GM19438 (cell line): ENCODE data around the gene RIMKLB.
"Not testable (repeated sequence)": the region's sequence is repeated elsewhere in the genome, so short reads cannot be mapped to it uniquely, and the experiment has no call there.

Experiments used
- ATAC-seq: cut with Tn5 transposase; IDR thresholded peaks from one replicate; pipeline ENCODE4 v1.9.1; 2021; ENCODE audit warnings: low read depth; ENCODE audit not compliant: unreplicated experiment

RIMKLB gene

DNA sequence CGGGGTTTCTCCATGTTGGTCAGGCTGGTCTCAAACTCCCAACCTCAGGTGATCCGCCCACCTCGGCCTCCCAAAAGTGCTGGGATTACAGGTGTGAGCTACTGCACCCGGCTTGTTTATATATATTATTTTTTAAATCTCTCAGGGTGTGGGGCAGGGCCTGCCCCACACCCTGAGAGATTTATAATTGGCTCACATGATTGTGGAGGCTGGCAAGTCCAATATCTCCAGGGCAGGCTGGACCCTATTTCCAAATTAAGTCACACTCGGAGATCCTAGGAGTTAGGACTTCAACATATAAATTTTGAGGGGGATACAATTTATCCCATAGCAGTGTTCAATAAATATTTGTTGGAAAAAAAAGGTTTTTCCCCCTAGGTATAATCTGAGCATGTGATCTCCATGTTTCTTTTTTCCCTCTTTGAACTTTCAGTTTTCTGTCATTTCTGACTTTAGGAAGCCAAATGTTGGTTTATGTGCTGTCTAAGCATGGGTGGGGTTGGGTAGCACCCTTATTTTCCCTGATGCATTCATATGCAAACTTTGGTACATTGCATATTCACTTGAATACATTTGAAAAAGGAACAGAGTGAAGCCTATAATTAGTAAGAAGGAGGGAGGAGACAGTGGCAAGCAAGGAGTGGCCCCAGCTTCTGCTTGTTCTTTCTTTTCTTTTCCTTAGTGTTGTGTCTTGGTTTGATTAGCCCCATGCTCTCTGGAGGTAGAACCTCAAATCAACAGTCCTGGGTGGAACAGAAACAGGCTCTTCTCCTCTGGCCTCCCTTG is 116.0 kb downstream of the RIMKLB start:
- ATAC-seq = no peak

DNA sequence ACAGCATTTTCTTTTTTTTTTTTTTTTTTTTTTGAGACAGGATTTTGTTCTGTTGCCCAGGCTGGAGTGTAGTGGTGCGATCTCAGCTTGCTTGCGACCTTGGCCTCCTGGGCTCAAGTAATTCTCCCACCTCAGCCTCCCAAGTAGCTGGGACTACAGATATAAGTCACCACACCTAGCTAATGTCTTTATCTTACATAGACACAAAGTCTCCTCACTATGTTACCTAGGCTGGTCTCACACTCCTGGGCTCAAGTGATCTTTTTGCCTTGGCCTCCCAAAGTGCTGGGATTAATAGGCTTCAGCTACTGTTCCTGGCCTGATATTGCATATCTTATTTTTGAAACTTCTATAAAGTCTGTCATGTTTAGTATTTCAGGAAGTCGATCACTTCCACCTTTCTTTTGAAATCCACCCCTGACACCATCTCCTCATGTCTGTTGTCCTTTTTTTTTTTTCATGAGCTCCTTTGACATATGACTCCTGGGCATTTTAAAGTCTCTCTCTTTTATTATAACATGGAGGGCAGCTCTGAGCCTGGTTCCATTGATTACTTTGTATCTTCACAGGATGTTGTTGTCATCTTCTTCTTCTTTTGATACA is 118.8 kb downstream of the RIMKLB start:
- no peak for ATAC-seq

DNA sequence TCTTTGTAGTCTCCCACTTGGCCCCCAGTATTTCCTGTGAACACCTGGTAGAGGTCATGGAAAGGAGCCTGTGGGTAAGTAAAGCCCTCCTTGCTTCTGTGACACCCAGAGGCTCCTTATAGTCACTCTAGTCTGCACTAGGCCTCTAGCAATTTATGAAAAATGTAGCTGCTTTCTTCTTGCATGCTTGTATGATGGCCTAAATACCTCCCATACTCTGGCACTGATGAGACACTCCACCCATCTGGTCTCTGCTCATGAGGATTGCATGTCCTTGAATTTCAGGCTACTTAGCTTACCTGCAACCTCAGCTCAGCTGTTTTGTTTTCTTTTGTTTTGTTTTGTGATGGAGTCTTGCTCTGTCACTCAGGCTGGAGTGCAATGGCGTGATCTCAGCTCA is 120.1 kb downstream of the RIMKLB start:
- no peak for ATAC-seq

DNA sequence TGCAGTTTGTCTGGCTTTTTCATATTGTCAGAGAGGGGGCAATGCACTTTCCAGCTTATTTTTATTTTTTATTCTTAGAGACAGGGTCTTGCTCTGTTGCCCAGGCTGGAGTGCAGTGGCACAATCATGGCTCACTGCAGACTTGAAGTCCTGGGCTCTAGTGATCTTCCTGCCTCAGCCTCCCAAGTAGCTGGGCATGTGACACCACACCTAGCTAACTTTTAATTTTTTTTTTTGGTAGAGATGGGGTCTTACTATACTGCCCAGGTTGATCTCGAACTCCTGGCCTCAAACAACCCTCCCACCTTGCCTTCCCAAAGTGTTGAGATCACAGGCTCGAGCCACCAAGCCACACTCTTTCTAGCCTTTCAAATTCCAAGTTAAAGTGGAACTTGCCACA is 120.7 kb downstream of the RIMKLB start:
- no peak for ATAC-seq

DNA sequence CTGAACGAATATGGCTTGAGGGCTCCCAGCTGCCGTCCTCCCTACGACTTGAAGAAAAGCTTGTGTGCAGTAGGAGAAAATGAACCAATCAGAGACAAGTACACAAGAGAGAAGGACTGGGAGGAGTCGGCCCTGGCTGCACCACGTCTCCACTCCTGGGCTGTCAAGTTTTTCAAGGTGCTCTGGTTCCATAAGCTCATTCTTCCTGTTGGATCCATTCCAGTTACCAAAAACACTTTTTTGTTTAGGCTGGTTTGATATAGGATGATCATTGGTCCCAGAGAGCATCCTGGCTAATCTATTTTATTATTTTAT is 121.8 kb downstream of the RIMKLB start:
- no peak for ATAC-seq

DNA sequence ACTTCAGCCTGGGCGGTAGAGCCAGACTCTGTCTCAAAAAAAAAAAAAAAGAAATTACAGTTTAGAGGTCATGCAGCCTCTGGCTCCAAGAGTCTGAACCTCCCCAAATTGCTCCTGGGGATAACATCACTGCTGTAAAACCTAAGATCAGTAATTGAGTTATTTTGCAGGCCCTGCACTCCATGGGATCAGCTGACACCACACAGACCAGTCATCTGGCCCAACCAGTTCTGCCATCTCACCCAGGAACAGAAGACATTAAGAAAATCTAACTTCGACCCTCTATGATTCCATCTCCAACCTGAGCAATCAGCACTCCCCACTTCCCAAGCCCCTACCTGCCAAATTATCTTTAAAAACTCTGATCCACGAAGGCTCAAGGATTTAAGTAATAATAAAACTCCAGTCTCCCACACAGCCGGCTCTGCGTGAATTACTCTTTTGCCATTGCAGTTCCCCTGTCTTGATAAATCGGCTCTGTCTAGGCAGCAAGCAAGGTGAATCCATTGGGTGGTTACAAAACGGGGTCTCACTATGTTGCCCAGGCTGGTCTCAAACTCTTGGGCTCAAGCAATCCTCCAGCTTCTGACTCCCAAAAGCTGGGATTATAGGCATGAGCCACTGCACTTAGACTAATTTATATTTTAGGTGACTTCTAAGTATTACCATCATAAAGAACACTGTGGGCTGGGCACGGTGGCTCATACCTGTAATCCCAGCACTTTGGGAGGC is 123.1 kb downstream of the RIMKLB start:
- not testable (repeated sequence) for ATAC-seq

DNA sequence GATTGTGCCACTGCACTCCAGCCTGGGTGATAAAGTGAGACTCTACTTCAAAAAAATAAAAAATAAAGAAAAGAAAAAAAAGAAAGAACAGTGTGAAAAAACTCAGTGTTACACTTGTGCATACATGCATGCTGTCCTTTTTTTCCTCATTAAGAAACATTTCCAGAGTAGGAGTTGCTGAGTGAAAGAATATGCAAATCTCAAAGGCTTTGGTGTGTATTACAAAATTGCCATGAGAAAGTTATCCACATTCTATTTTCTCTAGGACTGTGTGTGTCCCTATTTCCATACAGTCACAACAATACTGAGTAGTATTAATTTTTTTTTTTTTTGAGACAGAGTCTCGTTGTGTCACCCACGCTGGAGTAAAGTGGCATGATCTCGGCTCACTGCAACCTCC is 123.8 kb downstream of the RIMKLB start:
- ATAC-seq = no peak

DNA sequence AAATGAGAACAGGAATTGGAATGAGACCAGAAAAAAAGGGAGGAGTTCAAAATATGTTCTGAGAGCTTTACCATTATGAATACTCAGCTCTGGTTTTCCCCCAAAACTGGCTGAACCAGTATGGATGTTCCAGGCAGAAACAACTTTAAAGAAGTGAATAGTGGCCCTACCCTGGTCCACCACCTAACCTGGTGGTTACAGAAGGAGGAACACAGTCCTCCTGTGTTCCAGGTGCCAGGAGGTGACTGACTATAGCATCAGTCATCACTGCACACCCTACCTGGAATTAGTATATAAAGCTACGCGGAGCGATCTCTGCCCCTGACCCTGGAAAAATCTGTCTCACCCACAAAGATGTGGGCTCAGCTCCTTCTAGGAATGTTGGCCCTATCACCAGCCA is 124.5 kb downstream of the RIMKLB start, which contains the start of gene A2ML1:
Gene A2ML1, plus strand, starts transcription at position 324 of the 400 bp plus-strand sequence. Its CDS starts 31 bp downstream, at position 355.
- ATAC-seq = no peak

DNA sequence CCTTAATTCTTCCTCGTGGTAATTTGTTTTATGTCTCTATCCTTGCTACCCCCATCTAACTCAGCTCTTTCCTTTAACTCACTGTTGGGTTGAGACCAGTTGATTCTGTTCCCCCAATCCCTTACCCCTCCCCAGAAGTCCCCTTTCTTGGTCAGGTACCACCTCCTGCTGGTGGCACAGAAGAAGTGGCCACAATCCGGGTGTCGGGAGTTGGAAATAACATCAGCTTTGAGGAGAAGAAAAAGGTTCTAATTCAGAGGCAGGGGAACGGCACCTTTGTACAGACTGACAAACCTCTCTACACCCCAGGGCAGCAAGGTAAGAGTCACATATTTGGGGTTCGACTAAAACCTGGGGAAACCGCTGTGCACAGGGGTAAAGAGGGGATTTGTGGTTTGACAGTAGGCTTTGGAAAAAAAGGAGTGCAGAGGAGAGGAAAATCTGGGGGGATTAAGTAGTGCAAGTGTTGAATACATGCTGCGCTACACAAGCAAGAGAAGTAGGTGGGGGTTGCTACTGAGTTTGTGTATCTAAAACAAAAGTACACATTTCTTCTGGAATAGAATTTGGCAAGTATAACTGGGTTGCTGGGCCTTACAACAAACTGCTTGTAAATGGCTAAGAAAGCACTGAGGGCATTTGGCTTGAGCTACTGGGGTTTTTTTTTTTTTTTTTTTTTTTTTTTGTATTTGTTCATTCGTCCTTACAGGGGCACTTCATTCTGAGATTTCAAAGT is 125.9 kb downstream of the RIMKLB start:
- ATAC-seq = no peak

DNA sequence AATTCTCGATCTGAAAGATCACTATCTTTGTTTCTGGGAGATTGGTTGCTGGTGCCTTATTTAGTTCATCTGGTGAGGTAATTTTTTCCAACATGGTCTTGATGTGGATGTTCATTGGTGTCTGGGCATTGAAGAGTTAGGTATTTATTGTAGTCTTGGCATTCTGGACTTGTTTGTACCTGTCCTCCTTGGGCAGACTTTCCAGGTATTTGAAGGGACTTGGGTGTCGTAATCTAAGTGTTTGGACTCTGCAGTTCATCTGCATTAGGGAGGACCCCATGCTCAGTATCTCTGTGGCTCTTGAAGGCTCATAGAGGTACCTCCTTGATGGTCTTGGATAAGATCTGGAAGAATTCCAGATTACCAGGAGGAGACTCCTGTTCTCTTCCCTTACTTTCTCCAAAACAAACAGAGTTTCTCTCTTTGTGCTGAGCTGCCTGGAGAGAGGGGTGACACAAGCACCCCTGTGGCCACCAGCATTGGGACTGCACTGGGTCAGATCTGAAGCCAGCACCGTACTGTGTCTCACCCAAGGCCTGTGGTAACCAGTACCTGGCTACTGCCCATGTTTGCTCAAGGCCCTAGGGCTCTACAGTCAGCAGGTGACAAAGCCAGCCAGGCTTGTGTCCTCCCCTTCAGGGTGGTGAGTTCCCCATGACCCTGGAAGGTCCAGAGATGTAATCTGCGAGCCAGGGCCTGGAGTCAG is 129.9 kb downstream of the RIMKLB start:
- no peak for ATAC-seq

DNA sequence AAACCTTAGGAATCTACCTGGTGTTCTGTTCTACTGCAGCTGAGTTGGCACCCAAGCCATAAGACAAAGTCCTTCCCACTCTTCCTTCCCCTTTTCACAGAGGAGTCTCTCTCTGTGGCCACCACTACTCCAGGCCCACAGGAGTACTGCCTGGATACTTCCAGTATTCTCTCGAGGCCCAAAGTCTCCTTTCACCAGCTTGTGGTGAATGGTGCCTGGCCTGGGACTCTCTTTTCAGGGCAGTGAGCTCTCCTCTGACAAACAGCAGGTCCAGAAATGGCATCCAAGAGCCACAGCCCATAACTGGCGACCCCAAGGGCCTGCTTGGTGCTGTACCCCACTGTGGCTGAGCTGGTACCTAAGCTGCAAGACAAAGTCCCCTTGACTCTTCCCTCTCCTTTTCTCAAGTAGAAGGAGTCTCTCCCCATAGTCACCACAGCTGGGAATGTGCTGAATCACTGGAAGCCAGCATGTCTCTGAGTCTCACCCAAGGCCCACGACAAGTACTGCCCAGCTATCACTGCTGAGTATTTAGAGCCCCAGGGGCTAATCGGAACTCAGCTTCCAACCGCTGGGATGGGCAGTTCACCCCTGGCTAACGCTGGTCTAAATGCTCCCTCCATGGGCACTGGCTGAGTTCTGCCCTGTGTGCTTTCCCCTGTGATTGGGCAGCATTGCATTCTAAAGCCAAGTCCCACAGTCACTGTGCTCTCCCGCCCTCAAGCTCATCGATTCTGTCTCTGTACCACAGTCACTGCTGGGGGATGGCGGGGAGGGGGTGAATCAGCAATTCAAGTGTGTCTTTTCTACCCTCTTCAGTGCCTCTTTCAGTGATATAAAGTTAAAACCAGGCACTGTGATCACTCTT is 130.7 kb downstream of the RIMKLB start:
- no peak for ATAC-seq

DNA sequence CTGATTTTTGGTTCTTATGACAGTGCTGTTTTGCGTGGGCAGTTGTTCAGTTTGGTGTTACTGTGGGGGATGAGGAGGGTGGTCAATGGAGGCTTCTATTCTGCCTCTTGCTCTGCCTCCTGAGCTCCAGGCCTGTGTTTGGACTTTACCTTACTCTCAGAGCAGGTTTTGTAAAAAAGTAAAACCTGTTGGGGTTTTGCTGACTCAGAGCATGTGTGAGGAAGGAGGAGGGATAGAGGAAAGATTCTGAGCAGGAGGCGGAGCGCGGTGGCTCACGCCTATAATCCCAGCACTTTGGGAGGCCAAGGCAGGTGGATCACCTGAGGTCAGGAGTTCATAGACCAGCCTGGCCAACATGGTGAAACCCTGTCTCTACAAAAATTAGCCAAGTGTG is 131.3 kb downstream of the RIMKLB start:
- no peak for ATAC-seq

DNA sequence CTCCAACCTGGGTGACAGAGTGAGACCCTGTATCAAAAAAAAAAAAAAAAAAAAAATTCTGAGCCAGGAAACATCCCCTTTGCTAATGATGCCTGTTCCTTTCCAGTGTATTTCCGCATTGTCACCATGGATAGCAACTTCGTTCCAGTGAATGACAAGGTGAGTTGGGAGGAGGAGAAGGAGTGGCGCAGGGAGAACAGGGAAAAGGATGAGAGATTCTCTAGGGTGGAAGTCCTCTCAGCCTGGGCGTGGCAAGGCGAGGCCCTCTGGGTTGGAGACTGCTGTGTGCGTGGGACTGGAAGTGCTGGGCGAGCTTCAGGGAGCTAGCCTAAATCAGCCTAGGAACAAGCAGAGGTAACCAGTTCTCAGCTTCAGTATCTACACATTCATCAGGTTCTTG is 131.8 kb downstream of the RIMKLB start:
- no peak for ATAC-seq

DNA sequence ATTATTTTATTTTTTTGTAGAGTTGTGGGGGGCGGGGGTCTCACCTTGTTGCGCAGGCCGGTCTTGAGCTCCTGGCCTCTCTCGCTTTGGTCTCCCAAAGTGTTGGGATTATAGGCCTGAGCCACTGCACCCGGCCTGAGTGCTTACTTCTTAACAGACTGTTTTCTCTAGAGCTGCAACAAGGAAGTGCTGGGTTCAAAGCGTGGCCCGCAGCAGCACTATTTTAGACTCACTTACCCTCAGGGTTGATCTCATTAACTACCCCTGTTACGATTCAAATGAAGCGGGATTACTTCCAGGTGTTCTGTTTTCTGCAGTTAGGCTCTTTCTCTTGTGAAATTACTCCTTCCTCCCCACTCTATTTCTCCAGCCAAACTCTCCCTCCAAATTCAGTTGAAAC is 133.3 kb downstream of the RIMKLB start:
- ATAC-seq = no peak

DNA sequence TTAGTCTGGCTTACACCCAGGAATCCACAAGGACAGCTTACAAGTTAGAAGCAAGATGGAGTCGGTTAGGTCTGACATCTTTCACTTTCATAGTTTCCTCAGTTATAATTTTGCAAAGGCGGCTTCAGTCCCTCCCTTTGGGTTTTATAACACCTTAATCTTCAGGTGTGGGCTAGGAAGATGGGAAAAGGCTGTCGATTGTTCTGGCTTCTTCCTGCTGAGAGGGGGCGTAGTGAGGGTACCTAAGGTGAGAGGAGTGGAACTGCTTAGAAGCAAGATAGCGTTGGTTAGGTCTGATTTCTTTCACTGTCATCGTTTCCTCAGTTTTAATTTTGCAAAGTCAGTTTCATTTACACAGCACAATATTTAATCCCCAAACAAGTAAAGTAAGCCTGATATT is 134.7 kb downstream of the RIMKLB start:
- no peak for ATAC-seq
